Ectodermal cell (in vitro differentiated cells): ENCODE measurements around the gene OPRD1.
"Not testable (repeated sequence)": the region's sequence is repeated elsewhere in the genome, so short reads cannot be mapped to it uniquely, and the experiment has no call there.

Experiments
- H3K27ac ChIP-seq: 2 replicates; pipeline ENCODE4 v1.7.0; 2013; ENCODE audit warnings: mild to moderate bottlenecking, low read depth, low read length; ENCODE audit not compliant: insufficient read depth, poor library complexity, severe bottlenecking
- H3K27me3 ChIP-seq: 2 replicates; pipeline ENCODE4 v1.7.0; 2013; ENCODE audit warnings: mild to moderate bottlenecking, low read length; ENCODE audit not compliant: insufficient read depth, control insufficient read depth, poor library complexity, severe bottlenecking
- H3K36me3 ChIP-seq: one replicate; pipeline ENCODE4 v1.7.0; 2013; ENCODE audit warnings: low read length; ENCODE audit not compliant: control insufficient read depth, insufficient read depth
- H3K4me1 ChIP-seq: one replicate; pipeline ENCODE4 v1.7.0; 2013; ENCODE audit warnings: low read length; ENCODE audit not compliant: control insufficient read depth, insufficient read depth
- H3K4me3 ChIP-seq: 2 replicates; pipeline ENCODE4 v1.7.0; 2013; ENCODE audit warnings: low read depth, low read length, control low read depth; ENCODE audit not compliant: insufficient read depth
- H3K9me3 ChIP-seq: 2 replicates; pipeline ENCODE4 v1.7.0; 2013; ENCODE audit warnings: mild to moderate bottlenecking, low read length, moderate library complexity; ENCODE audit not compliant: control insufficient read depth
- WGBS, 2 experiments: methylation state at CpG; one replicate each; pipeline ENCODE4 v1.1.7; 2013; ENCODE audit warnings: missing lambda C conversion rate in 2 of 2; 5-methylcytosine and 5-hydroxymethylcytosine counted together

Gene OPRD1

DNA sequence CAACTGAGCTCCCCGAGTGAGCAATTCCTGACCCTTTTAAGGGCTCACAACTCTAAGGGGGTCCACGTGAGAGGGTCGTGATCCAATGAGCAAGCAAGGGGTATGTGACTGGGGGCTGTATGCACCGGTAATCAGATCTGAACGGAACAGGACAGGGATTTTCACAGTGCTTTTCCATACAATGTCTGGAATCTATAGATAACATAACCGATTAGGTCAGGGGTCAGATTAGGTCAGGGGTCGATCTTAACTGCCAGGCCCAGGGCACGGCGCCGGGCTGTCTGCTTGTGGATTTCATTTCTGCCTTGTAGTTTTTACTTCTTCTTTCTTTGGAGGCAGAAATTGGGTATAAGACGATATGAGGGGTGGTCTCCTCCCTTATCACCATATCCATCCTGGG is 30.7 kb upstream of the OPRD1 start:
- H3K36me3 ChIP-seq: no peaks in the 10 kb centered on the region
- H3K27me3 ChIP-seq: no peaks in the 10 kb centered on the region
- no peaks in the 10 kb centered on the region for H3K9me3 ChIP-seq
- H3K4me3 ChIP-seq: no peak overlapping the region
- WGBS, 2 experiments: 91 to 95% methylated on average over 11 of the region's 11 CpGs
- no peaks in the 10 kb centered on the region for H3K4me1 ChIP-seq
- H3K27ac ChIP-seq: no peak overlapping the region

- Histone ChIP-seq H3K36me3 (no peaks in the 10 kb centered on the region), H3K27ac (no peak overlapping the region), H3K4me3 (no peak overlapping the region), H3K9me3 (no peaks in the 10 kb centered on the region), H3K4me1 (no peaks in the 10 kb centered on the region), H3K27me3 (no peaks in the 10 kb centered on the region)
- 81 to 89% methylated on average over 3 of the region's 3 CpGs for WGBS, 2 experiments
Measured at GRCh38 chr1:28782011-28782410, 30.0 kb upstream of the OPRD1 start.

DNA sequence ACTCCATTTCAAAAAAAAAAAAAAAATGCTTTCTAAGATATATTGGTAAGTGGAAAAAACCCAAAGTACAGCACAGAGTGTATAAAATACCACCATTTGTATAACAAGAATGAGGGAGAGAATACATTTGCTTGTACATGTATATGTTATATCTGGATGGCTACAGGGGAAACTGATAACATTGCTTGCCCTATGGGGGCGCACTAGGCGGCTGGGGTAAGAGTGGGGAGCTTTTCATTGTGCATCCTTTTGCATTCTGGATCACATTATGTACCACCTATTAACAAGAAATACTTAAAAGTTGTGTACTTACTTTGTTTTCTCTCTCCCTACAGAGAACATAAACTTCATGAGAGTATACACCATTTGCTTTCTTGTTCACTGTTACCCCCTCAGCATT is 28.6 kb upstream of the OPRD1 start:
- H3K4me1 ChIP-seq: no peaks in the 10 kb centered on the region
- no peaks in the 10 kb centered on the region for H3K9me3 ChIP-seq
- no peak overlapping the region for H3K4me3 ChIP-seq
- no peaks in the 10 kb centered on the region for H3K36me3 ChIP-seq
- 86% methylated on average over 2 of the region's 2 CpGs; no CpG with 5 or more reads in 1 of the 2 experiments for whole genome bisulfite sequencing, 2 experiments
- H3K27ac ChIP-seq: no peak overlapping the region
- H3K27me3 ChIP-seq: no peaks in the 10 kb centered on the region

GRCh38 chr1:28789412-28789811 is 22.6 kb upstream of the OPRD1 start:
- 92 to 95% methylated on average over 9 of the region's 9 CpGs for WGBS, 2 experiments
- Histone ChIP-seq H3K4me1 (no peaks in the 10 kb centered on the region), H3K4me3 (no peak overlapping the region), H3K27ac (no peak overlapping the region), H3K36me3 (no peaks in the 10 kb centered on the region), H3K9me3 (no peaks in the 10 kb centered on the region), H3K27me3 (no peaks in the 10 kb centered on the region)

- Histone ChIP-seq H3K27ac (no peak overlapping the region), H3K4me3 (no peak overlapping the region), H3K36me3 (no peaks in the 10 kb centered on the region), H3K4me1 (no peaks in the 10 kb centered on the region), H3K9me3 (no peaks in the 10 kb centered on the region), H3K27me3 (no peaks in the 10 kb centered on the region)
- 92% methylated on average over 6 of the region's 6 CpGs for WGBS, 2 experiments
Measured at GRCh38 chr1:28789816-28790215, 22.2 kb upstream of the OPRD1 start.

DNA sequence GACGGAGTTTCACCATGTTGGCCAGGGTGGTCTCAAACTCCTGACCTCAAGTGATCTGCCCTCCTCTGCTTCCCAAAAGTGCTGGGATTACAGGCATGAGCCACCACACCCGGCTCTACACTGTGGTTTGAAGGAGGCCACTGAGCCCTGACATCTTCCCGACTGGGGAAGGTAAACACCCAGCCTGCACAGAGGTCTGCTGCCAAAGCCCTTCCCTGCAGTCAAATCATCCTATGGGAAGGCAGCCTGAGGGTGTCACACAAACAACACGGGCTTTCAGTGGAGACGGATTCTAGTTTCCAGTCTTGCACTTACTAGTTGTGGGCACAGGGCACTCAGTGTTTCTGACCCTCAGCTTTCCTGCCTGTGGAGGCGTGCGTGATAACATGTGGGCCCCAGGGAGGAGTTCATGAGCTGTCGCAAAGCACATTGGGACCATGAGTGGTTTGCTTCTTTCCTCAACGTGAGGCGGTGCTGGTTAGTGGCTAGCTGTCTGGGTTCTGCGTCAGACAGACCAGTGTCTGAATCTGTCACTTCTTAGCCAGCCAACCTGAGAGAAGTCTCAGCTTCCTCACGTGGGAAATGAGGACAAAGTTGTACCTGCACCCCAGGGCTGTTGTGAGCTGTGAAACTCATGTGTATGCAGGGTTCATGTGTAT is 21.5 kb upstream of the OPRD1 start:
- Histone ChIP-seq H3K4me1 (no peaks in the 10 kb centered on the region), H3K9me3 (no peaks in the 10 kb centered on the region), H3K4me3 (no peak overlapping the region), H3K27ac (no peak overlapping the region), H3K36me3 (no peaks in the 10 kb centered on the region), H3K27me3 (no peaks in the 10 kb centered on the region)
- 86 to 87% methylated on average over 12 of the region's 12 CpGs for WGBS, 2 experiments

- not testable (repeated sequence) for H3K9me3 ChIP-seq, H3K4me3 ChIP-seq, H3K36me3 ChIP-seq, H3K27me3 ChIP-seq, H3K27ac ChIP-seq, H3K4me1 ChIP-seq
- 94 to 95% methylated on average over 2 of the region's 2 CpGs for WGBS, 2 experiments
Measured at GRCh38 chr1:28791929-28792328, 20.0 kb upstream of the OPRD1 start.

DNA sequence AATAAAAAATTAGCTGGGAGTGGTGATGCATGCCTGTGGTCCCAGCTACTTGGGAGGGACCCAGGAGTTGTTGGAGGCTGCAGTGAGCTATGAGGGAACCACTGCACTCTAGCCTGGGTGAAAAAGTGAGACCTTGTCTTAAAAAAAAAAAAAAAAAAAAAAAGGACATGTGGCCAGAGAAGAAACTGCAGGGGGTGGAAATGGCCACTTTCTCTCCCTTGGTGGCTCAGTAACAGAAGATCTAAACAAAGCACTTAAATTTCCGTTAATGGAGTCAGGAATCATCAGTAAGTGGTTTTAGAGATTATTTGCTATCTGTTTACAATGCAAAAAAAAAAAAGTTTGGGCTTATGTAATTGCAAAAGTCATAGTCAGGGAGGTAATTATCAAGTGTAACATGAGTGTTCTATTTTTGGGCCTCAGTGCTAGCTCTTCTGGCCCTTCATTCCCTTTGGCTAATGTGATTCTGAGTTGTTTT is 19.3 kb upstream of the OPRD1 start:
- Histone ChIP-seq H3K36me3 (no peaks in the 10 kb centered on the region), H3K27me3 (no peaks in the 10 kb centered on the region), H3K4me3 (no peak overlapping the region), H3K4me1 (no peaks in the 10 kb centered on the region), H3K27ac (no peak overlapping the region), H3K9me3 (no peaks in the 10 kb centered on the region)
- 84 to 94% methylated on average over 1 of the region's 1 CpG for WGBS, 2 experiments

DNA sequence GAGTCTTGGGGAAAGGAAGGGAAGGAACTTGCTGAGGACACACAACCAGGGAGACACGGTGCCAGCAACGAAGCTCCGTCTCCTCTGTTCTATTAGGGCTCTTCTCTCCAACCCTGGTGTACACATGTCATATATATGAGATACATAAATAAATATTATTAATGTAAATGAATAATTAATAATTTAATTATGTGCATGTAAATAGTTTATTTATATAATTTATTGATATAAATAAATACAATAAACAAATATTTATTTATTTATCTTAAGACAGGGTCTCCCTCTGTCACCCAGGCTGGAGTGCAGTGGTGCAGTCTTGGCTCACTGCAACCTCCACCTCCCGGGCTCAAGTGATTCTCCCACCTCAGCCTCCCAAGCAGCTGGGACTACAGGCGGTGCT is 17.4 kb upstream of the OPRD1 start:
- WGBS, 2 experiments: 92 to 95% methylated on average over 3 to 4 of the region's 5 CpGs
- not testable (repeated sequence) for H3K27me3 ChIP-seq, H3K4me3 ChIP-seq, H3K4me1 ChIP-seq, H3K36me3 ChIP-seq, H3K9me3 ChIP-seq, H3K27ac ChIP-seq

DNA sequence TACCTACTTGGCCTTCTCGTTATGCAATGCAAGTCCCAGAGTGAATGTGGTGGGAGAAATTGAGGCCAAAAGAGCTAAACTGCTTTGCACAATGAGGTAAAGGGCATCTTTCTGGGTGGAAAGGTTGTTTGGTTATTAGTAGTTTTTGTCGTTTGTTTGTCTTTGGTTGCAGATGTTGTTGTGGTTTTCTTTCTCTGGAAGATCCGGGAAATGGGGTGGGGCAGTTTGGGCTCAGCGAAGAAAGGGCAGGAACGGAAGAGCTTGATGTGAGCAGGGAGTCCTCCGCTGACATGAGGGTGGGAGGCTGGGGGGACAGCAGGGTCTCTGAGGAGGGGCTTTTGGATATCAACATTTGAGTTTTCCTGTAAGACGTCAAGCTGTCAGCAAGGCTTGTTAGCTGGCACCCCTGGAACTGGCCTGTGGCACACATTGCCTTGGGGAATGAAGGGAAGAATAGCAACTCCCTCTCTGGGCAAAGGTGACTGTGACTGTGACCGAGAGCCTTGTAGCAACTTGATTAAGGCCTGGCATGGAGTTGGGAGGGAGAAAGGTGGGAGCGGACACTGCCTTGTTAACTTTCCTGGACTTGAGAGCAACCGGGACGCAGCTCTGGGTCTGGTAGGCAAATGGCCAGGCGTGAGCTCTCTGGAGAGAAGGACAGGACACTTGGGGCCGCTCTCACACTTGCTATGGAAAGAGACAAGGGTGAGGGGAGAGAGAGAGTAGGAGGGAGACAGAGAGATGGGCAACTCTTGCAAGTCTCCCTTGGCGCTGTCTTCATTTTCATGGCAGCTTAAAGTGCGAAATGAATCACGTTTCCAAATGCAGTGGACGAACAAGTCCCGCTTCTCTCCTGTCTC is 15.4 kb upstream of the OPRD1 start:
- WGBS, 2 experiments: 74% methylated on average over 18 of the region's 18 CpGs

More for the DNA sequence above, 15.4 kb upstream of the OPRD1 start:
- no peak overlapping the region for H3K4me3 ChIP-seq
- peaks cover 11% of the 10 kb centered on the region for H3K4me1 ChIP-seq
- no peak overlapping the region for H3K27ac ChIP-seq
- H3K27me3 ChIP-seq: no peaks in the 10 kb centered on the region
- no peaks in the 10 kb centered on the region for H3K9me3 ChIP-seq
- no peaks in the 10 kb centered on the region for H3K36me3 ChIP-seq
